Fibroblast of lung (primary cell): ENCODE measurements around the gene NKAIN4. TPM values are rescaled to one million over a fixed set of nuclear protein-coding genes. Genes with fewer than 3 reads are reported as not detected.

Source experiments
- DNase-seq, 2 donors: peaks; one replicate each; pipeline versions ENCODE4 v3.0.0 to v3.0.0-alpha.2; 2010; ENCODE audit warnings: low read depth in 2 of 2
- H2AFZ ChIP-seq: 2 replicates; pipeline ENCODE4 v1.5.1; 2012; ENCODE audit warnings: low read length, control low read depth, inconsistent platforms
- H3K27ac ChIP-seq: 2 replicates; pipeline ENCODE4 v1.5.1; 2011; ENCODE audit warnings: low read length, control low read depth; ENCODE audit not compliant: insufficient read depth
- H3K27me3 ChIP-seq: 2 replicates; pipeline ENCODE4 v1.5.1; 2011; ENCODE audit warnings: mild to moderate bottlenecking, low read length; ENCODE audit not compliant: control insufficient read depth, insufficient read depth
- H3K36me3 ChIP-seq: 2 replicates; pipeline ENCODE4 v1.5.1; 2011; ENCODE audit warnings: low read length; ENCODE audit not compliant: control insufficient read depth, insufficient read depth
- H3K4me1 ChIP-seq: 2 replicates; pipeline ENCODE4 v1.5.1; 2011; ENCODE audit warnings: low read length; ENCODE audit not compliant: control insufficient read depth, insufficient read depth; ENCODE audit errors: extremely low read depth
- H3K4me2 ChIP-seq: 2 replicates; pipeline ENCODE4 v1.5.1; 2011; ENCODE audit warnings: low read length, control low read depth; ENCODE audit not compliant: insufficient read depth; ENCODE audit errors: extremely low read depth
- H3K4me3 ChIP-seq, 4 experiments: fragments of 200-600 bp in 1 of 4; sonication (generic) in 1 of 4; replicated peaks in 1 of 4; 2 replicates each; pipeline ENCODE4 v1.5.1; 2011 to 2016; ENCODE audit warnings: low read length in 4 of 4, low read depth in 3 of 4, mild to moderate bottlenecking in 3 of 4, control low read depth in 2 of 4, inconsistent platforms in 1 of 4, mixed read lengths in 1 of 4; ENCODE audit not compliant: insufficient read depth in 1 of 4; ENCODE audit errors: control extremely low read depth in 1 of 4
- H3K79me2 ChIP-seq: 2 replicates; pipeline ENCODE4 v1.5.1; 2012; ENCODE audit warnings: mild to moderate bottlenecking, low read length, inconsistent platforms; ENCODE audit not compliant: control insufficient read depth, insufficient read depth
- H3K9ac ChIP-seq: 2 replicates; pipeline ENCODE4 v1.5.1; 2011; ENCODE audit warnings: mild to moderate bottlenecking, low read length, control low read depth; ENCODE audit not compliant: insufficient read depth
- H3K9me3 ChIP-seq: 2 replicates; pipeline ENCODE4 v1.5.1; 2012; ENCODE audit warnings: low read depth, low read length; ENCODE audit not compliant: control insufficient read depth, insufficient read depth
- H4K20me1 ChIP-seq: 2 replicates; pipeline ENCODE4 v1.5.1; 2011; ENCODE audit warnings: low read length; ENCODE audit not compliant: control insufficient read depth, insufficient read depth; ENCODE audit errors: extremely low read depth
- EZH2 ChIP-seq: IDR thresholded peaks from 2 replicates; pipeline ENCODE4 v1.5.1; 2012; ENCODE audit warnings: low read length, control low read depth, mild to moderate bottlenecking; ENCODE audit errors: missing control alignments
- polyA minus RNA-seq: library from RNA; depleted of rRNA, polyadenylated mRNA; stranded (reverse); fragments of >200 nt; gene quantifications from 2 replicates; pipeline ENCODE4 v1.2.3, GENCODE V29; 2011; ENCODE audit warnings: low replicate concordance
- polyA plus RNA-seq, 2 donors: library from polyadenylated mRNA; depleted of rRNA in 1 of 2; stranded (reverse) in 1 of 2; unstranded in 1 of 2; fragments of >200 nt; gene quantifications; 2 replicates each; pipeline ENCODE4 v1.2.1, GENCODE V29; 2011 to 2012; ENCODE audit warnings: missing spikeins in 1 of 2
- total RNA-seq: library from RNA; depleted of rRNA; stranded (reverse); fragments of >200 nt; gene quantifications from 2 replicates; pipeline ENCODE4 v1.2.1, GENCODE V29; 2014
- TF ChIP-seq, protein P1 (sequence below), 2 donors: IDR thresholded peaks in 1 of 2; conservative IDR thresholded peaks in 1 of 2; 1 replicate in 1 of 2; 2 replicates in 1 of 2; pipeline ENCODE4 v1.5.1; 2011 to 2012; ENCODE audit warnings: low read length in 2 of 2, control low read depth in 1 of 2, inconsistent platforms in 1 of 2, low read depth in 1 of 2, mild to moderate bottlenecking in 1 of 2

The NKAIN4 gene
- total RNA-seq (not detected in 2 replicates), polyA plus RNA-seq (not detected in 2 replicates), polyA minus RNA-seq (not detected in 2 replicates)
- polyA plus RNA-seq (2012), result not detected in 2 replicates

DNA sequence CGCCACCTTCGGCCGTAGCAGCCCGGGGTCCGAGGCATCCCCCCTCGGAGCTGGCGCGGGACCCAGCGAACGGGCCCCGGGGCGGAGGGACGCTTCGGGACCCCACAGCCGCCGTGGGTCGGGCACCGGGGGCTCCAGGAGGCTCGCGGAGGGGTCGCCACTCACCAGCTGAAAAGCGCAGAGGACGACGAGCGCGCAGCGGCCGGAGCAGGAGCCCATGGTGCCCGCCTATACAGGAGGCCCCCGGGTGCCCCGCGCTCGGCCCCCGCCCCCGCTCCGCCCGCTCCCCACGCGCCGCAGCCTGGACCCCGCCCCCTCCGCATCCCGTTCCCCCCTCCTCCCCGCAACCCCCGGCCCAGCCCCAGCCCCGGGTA is at the start of gene NKAIN4:
NKAIN4 (minus strand) TSS at position 232 of the 374 bp plus-strand sequence; CDS start at position 219, 13 bp downstream.
- Histone ChIP-seq H2AFZ (no peak within 1 kb of the TSS), H3K79me2 (no peaks in the 10 kb centered on the region), H3K4me2 (no peak within 1 kb of the TSS), H3K27ac (no peak within 1 kb of the TSS), H3K9me3 (no peaks in the 10 kb centered on the region), H3K36me3 (no peaks in the 10 kb centered on the region), H3K4me1 (no peaks in the 10 kb centered on the region), H3K9ac (no peak within 1 kb of the TSS), H3K27me3 (peaks cover 39% of the 10 kb centered on the region), H4K20me1 (no peaks in the 10 kb centered on the region), H3K4me3 (no peak within 1 kb of the TSS)
- no peak for DNase-seq
- no peak for TF ChIP-seq EZH2
- TF ChIP-seq, protein P1, sequence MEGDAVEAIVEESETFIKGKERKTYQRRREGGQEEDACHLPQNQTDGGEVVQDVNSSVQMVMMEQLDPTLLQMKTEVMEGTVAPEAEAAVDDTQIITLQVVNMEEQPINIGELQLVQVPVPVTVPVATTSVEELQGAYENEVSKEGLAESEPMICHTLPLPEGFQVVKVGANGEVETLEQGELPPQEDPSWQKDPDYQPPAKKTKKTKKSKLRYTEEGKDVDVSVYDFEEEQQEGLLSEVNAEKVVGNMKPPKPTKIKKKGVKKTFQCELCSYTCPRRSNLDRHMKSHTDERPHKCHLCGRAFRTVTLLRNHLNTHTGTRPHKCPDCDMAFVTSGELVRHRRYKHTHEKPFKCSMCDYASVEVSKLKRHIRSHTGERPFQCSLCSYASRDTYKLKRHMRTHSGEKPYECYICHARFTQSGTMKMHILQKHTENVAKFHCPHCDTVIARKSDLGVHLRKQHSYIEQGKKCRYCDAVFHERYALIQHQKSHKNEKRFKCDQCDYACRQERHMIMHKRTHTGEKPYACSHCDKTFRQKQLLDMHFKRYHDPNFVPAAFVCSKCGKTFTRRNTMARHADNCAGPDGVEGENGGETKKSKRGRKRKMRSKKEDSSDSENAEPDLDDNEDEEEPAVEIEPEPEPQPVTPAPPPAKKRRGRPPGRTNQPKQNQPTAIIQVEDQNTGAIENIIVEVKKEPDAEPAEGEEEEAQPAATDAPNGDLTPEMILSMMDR (conservative IDR thresholded peaks at IDR 0.05 in 1 of 2, IDR thresholded peaks at IDR 0.05 in 1 of 2; ENCODE audit: low read depth in 1 of 2, low read length in 2 of 2), result no peak

DNA sequence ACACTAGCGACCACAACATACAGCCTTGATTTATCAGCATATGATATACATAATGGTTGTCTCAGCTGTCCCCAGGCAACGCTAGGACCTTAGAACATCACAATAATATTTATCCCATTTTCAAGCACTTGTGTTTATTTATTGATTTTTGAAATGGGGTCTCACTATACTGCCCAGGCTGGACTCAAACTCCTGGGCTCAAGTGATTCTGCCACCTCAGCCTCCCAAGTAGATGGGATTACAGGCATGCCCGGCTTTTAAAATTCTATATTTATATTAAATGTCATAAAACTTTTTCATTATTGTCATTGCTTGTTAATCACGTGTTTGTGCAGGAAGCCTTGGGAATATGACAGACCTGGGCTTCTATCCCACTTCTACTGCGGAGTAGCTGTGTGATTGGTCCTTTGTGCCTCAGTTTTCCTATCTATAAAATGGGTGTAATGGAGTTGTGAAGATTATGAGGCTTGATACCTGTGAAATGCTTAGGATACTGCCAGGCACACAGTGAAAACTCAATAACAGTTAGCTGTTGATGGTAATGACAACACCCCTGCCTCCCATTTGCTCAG is 48.9 kb upstream of the NKAIN4 start:
- Histone ChIP-seq H3K4me1 (no peaks in the 10 kb centered on the region), H2AFZ (no peak overlapping the region), H4K20me1 (no peaks in the 10 kb centered on the region), H3K27me3 (no peaks in the 10 kb centered on the region), H3K9me3 (no peaks in the 10 kb centered on the region), H3K9ac (no peak overlapping the region), H3K4me2 (no peak overlapping the region), H3K79me2 (no peaks in the 10 kb centered on the region), H3K27ac (no peak overlapping the region), H3K36me3 (no peaks in the 10 kb centered on the region), H3K4me3 (no peak overlapping the region)
- no peak for DNase-seq
- TF ChIP-seq, protein P1 (conservative IDR thresholded peaks at IDR 0.05 in 1 of 2, IDR thresholded peaks at IDR 0.05 in 1 of 2; ENCODE audit: low read depth in 1 of 2, low read length in 2 of 2), result no peak
- TF ChIP-seq EZH2, result no peak

DNA sequence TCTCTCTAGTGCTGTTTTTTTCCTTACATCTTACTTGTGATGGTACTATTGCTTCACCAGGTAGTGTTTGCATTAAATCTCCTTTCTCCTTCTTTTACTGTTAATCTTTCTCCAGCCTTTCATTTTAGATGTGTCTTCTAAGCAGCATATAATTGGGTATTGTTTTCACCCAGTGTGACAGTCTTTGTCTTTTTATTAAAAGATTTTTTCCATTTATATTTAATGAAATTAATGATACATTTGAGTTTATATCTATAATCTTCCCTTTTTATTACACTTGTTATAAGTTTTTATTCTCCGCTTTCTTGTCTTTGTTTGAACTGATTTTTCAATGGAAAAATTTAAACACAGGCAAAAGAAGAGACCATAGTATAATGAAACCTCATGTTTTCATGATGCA is 47.4 kb upstream of the NKAIN4 start:
- DNase-seq, result no peak
- Histone ChIP-seq H4K20me1 (no peaks in the 10 kb centered on the region), H3K9me3 (no peaks in the 10 kb centered on the region), H3K27me3 (no peaks in the 10 kb centered on the region), H3K27ac (no peak overlapping the region), H3K4me3 (no peak overlapping the region), H3K4me1 (no peaks in the 10 kb centered on the region), H3K4me2 (no peak overlapping the region), H3K36me3 (no peaks in the 10 kb centered on the region), H3K79me2 (no peaks in the 10 kb centered on the region), H3K9ac (no peak overlapping the region), H2AFZ (no peak overlapping the region)
- TF ChIP-seq, protein P1 (conservative IDR thresholded peaks at IDR 0.05 in 1 of 2, IDR thresholded peaks at IDR 0.05 in 1 of 2; ENCODE audit: low read depth in 1 of 2, low read length in 2 of 2), result no peak
- TF ChIP-seq EZH2, result no peak
